Vagina (tissue), 2 donors: ENCODE data around the gene DYSF.

Experiments
- POLR2A ChIP-seq, 2 donors: fragments of 450-650 bp; IDR thresholded peaks; one replicate each; pipeline ENCODE4 v1.6.1; 2017; ENCODE audit warnings: antibody characterized with exemption in 2 of 2, mild to moderate bottlenecking in 2 of 2, moderate library complexity in 2 of 2
- POLR2AphosphoS5 ChIP-seq, 2 donors: sonication (generic); formaldehyde crosslinking; IDR thresholded peaks; one replicate each; pipeline ENCODE4 v1.9.0; 2017; ENCODE audit warnings: antibody characterized with exemption in 2 of 2, mild to moderate bottlenecking in 2 of 2, low read depth in 1 of 2; ENCODE audit not compliant: insufficient read depth in 1 of 2
- TF ChIP-seq, protein P1 (sequence below), 3 experiments: fragments of 450-650 bp in 2 of 3; fragments of 200-600 bp in 1 of 3; sonication (generic) in 1 of 3; IDR thresholded peaks; one replicate each; pipeline ENCODE4 v1.5.1; 2017 to 2019; ENCODE audit warnings: antibody characterized with exemption in 3 of 3, mild to moderate bottlenecking in 2 of 3, moderate library complexity in 2 of 3

- TF ChIP-seq, protein P1, sequence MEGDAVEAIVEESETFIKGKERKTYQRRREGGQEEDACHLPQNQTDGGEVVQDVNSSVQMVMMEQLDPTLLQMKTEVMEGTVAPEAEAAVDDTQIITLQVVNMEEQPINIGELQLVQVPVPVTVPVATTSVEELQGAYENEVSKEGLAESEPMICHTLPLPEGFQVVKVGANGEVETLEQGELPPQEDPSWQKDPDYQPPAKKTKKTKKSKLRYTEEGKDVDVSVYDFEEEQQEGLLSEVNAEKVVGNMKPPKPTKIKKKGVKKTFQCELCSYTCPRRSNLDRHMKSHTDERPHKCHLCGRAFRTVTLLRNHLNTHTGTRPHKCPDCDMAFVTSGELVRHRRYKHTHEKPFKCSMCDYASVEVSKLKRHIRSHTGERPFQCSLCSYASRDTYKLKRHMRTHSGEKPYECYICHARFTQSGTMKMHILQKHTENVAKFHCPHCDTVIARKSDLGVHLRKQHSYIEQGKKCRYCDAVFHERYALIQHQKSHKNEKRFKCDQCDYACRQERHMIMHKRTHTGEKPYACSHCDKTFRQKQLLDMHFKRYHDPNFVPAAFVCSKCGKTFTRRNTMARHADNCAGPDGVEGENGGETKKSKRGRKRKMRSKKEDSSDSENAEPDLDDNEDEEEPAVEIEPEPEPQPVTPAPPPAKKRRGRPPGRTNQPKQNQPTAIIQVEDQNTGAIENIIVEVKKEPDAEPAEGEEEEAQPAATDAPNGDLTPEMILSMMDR (IDR thresholded peaks at IDR 0.05) = no peak
- no peak for TF ChIP-seq POLR2A (IDR thresholded peaks at IDR 0.05)
- no peak for TF ChIP-seq POLR2AphosphoS5 (IDR thresholded peaks at IDR 0.05; ENCODE audit: insufficient read depth in 1 of 2, low read depth in 1 of 2)
These were observed 26.6 kb upstream of the DYSF start for GRCh38 chr2:71426721-71427120.
